H1 (cell line): Measurements from ENCODE around the gene XRCC6.
"Not testable (repeated sequence)": the region's sequence is repeated elsewhere in the genome, so short reads cannot be mapped to it uniquely, and the experiment has no call there.

ENCODE experiments used
- ATF3 ChIP-seq: IDR thresholded peaks from 2 replicates; pipeline ENCODE4 v1.6.1; 2011; ENCODE audit warnings: low read depth, mild to moderate bottlenecking, low read length; ENCODE audit not compliant: insufficient read depth
- CEBPB ChIP-seq: IDR thresholded peaks from 2 replicates; pipeline ENCODE4 v1.6.1; 2012; ENCODE audit warnings: low read depth, low read length
- CHD2 ChIP-seq: IDR thresholded peaks from 2 replicates; pipeline ENCODE4 v1.6.1; 2012; ENCODE audit warnings: low read length, improper control_type of control experiment
- CREB1 ChIP-seq: IDR thresholded peaks from 2 replicates; pipeline ENCODE4 v1.6.1; 2012; ENCODE audit warnings: inconsistent platforms
- CTCF ChIP-seq, 3 experiments: IDR thresholded peaks; 1 replicate in 2 of 3; 2 replicates in 1 of 3; pipeline versions ENCODE4 v1.5.1 to v1.6.1; 2011; ENCODE audit warnings: low read length in 3 of 3, mild to moderate bottlenecking in 3 of 3, inconsistent platforms in 2 of 3, low read depth in 1 of 3, moderate library complexity in 1 of 3; ENCODE audit not compliant: insufficient read depth in 1 of 3; ENCODE audit errors: control extremely low read depth in 1 of 3
- EP300 ChIP-seq, 2 experiments: IDR thresholded peaks; 1 replicate in 1 of 2; 2 replicates in 1 of 2; pipeline ENCODE4 v1.6.1; 2011 to 2012; ENCODE audit warnings: low read depth in 2 of 2, low read length in 2 of 2, mild to moderate bottlenecking in 2 of 2, borderline replicate concordance in 1 of 2, inconsistent platforms in 1 of 2, moderate library complexity in 1 of 2
- MAX ChIP-seq: IDR thresholded peaks from 2 replicates; pipeline ENCODE4 v1.6.1; 2012; ENCODE audit warnings: inconsistent platforms
- POLR2AphosphoS5 ChIP-seq: IDR thresholded peaks from 2 replicates; pipeline ENCODE4 v1.6.1; 2011; ENCODE audit warnings: low read depth, low read length
- SAP30 ChIP-seq: fragments of 300-600 bp; sonication (generic); IDR thresholded peaks from 2 replicates; pipeline ENCODE4 v1.7.1; 2012; ENCODE audit warnings: low read length, moderate library complexity, mild to moderate bottlenecking, inconsistent platforms; ENCODE audit not compliant: insufficient read depth, insufficient replicate concordance
- TAF1 ChIP-seq: IDR thresholded peaks from 2 replicates; pipeline ENCODE4 v1.6.1; 2011; ENCODE audit warnings: mild to moderate bottlenecking, low read depth, low read length
- TCF12 ChIP-seq: IDR thresholded peaks from 2 replicates; pipeline ENCODE4 v1.6.1; 2011; ENCODE audit warnings: low read depth, mild to moderate bottlenecking, low read length

GRCh38 chr22:41663594-41663993 lies 42.5 kb downstream of the XRCC6 start:
- not testable (repeated sequence) for TF ChIP-seq CTCF (IDR thresholded peaks at IDR 0.05; ENCODE audit: control extremely low read depth in 1 of 3, insufficient read depth in 1 of 3, low read depth in 1 of 3, low read length in 3 of 3); TAF1; MAX; CHD2; SAP30; ATF3; EP300 (IDR thresholded peaks at IDR 0.05; ENCODE audit: borderline replicate concordance in 1 of 2, low read depth in 2 of 2, low read length in 2 of 2); TCF12; CREB1; CEBPB; POLR2AphosphoS5
